MM.1S (cell line): ENCODE results near the gene FGD2.

Experiments
- DNase-seq: peaks from one replicate; pipeline ENCODE4 v3.0.0-alpha.2; 2015
- H2AFZ ChIP-seq: fragments of 300-600 bp; sonication (generic); 2 replicates; pipeline ENCODE4 v1.6.0; 2016; ENCODE audit warnings: antibody characterized with exemption, low read length
- H3F3A ChIP-seq: fragments of 300-600 bp; sonication (generic); 2 replicates; pipeline ENCODE4 v1.6.1; 2016; ENCODE audit warnings: mild to moderate bottlenecking, antibody characterized with exemption, low read length, moderate library complexity, mixed read lengths; ENCODE audit not compliant: insufficient read depth
- H3K27ac ChIP-seq: fragments of 300-600 bp; sonication (generic); 2 replicates; pipeline ENCODE4 v1.5.1; 2016; ENCODE audit warnings: mild to moderate bottlenecking, low read length
- H3K27me3 ChIP-seq: fragments of 300-600 bp; sonication (generic); replicated peaks from 2 replicates; pipeline ENCODE4 v1.6.0; 2016; ENCODE audit warnings: low read length; ENCODE audit not compliant: insufficient read depth
- H3K36me3 ChIP-seq: fragments of 300-600 bp; sonication (generic); replicated peaks from 2 replicates; pipeline ENCODE4 v1.6.1; 2016; ENCODE audit warnings: mild to moderate bottlenecking, low read length, mixed read lengths; ENCODE audit not compliant: insufficient read depth
- H3K4me1 ChIP-seq: fragments of 300-600 bp; sonication (generic); 2 replicates; pipeline ENCODE4 v1.6.1; 2016; ENCODE audit warnings: low read length, mixed read lengths
- H3K4me2 ChIP-seq: fragments of 300-600 bp; sonication (generic); 2 replicates; pipeline ENCODE4 v1.6.0; 2016; ENCODE audit warnings: low read depth, low read length
- H3K4me3 ChIP-seq: fragments of 300-600 bp; sonication (generic); 2 replicates; pipeline ENCODE4 v1.5.1; 2016; ENCODE audit warnings: low read length, mixed read lengths
- H3K79me2 ChIP-seq: fragments of 300-600 bp; sonication (generic); 2 replicates; pipeline ENCODE4 v1.6.1; 2016; ENCODE audit warnings: mixed run types, low read length, mixed read lengths
- H3K9ac ChIP-seq: fragments of 300-600 bp; sonication (generic); 2 replicates; pipeline ENCODE4 v1.6.1; 2016; ENCODE audit warnings: low read length, mixed read lengths
- H3K9me2 ChIP-seq: fragments of 300-600 bp; sonication (generic); replicated peaks from 2 replicates; pipeline ENCODE4 v1.6.1; 2016; ENCODE audit warnings: mild to moderate bottlenecking, low read length, mixed read lengths; ENCODE audit not compliant: insufficient read depth
- H3K9me3 ChIP-seq: fragments of 300-600 bp; sonication (generic); replicated peaks from 2 replicates; pipeline ENCODE4 v1.6.1; 2016; ENCODE audit warnings: mild to moderate bottlenecking, low read length, mixed read lengths; ENCODE audit not compliant: insufficient read depth
- H4K20me1 ChIP-seq: fragments of 300-600 bp; sonication (generic); 2 replicates; pipeline ENCODE4 v1.6.1; 2016; ENCODE audit warnings: mild to moderate bottlenecking, low read length, moderate library complexity, mixed read lengths; ENCODE audit not compliant: insufficient read depth
- CTCF ChIP-seq: fragments of 300-600 bp; sonication (generic); IDR thresholded peaks from 2 replicates; pipeline ENCODE4 v1.5.1; 2016; ENCODE audit warnings: antibody characterized with exemption, low read length, mixed read lengths
- EZH2 ChIP-seq: fragments of 300-600 bp; sonication (generic); optimal IDR thresholded peaks from 2 replicates; pipeline ENCODE3; 2017; ENCODE audit warnings: low read depth, mild to moderate bottlenecking, antibody characterized with exemption, low read length, mixed read lengths
- EZH2phosphoT487 ChIP-seq: fragments of 300-600 bp; sonication (generic); IDR thresholded peaks from 2 replicates; pipeline ENCODE4 v1.6.1; 2018; ENCODE audit warnings: antibody characterized with exemption, low read length

FGD2 gene

GRCh38 chr6:37025621-37026466 is 20.4 kb downstream of the FGD2 start:
- Histone ChIP-seq H3K27me3 (no peaks in the 10 kb centered on the region), H3K4me3 (no peak overlapping the region), H3K9ac (no peak overlapping the region), H3F3A (peaks cover 2% of the 10 kb centered on the region), H4K20me1 (no peaks in the 10 kb centered on the region), H3K9me2 (no peaks in the 10 kb centered on the region), H2AFZ (no peak overlapping the region), H3K4me1 (peaks cover 23% of the 10 kb centered on the region), H3K36me3 (no peaks in the 10 kb centered on the region), H3K27ac (no peak overlapping the region), H3K4me2 (no peak overlapping the region), H3K79me2 (no peaks in the 10 kb centered on the region), H3K9me3 (no peaks in the 10 kb centered on the region)
- no peak for DNase-seq
- no peak for TF ChIP-seq EZH2phosphoT487
- TF ChIP-seq CTCF, result no peak
- TF ChIP-seq EZH2, result no peak

- Histone ChIP-seq H3K36me3 (no peaks in the 10 kb centered on the region), H3K9ac (no peak overlapping the region), H3K4me2 (no peak overlapping the region), H3K4me3 (no peak overlapping the region), H3K27me3 (no peaks in the 10 kb centered on the region), H3K9me3 (no peaks in the 10 kb centered on the region), H3K9me2 (no peaks in the 10 kb centered on the region), H3K79me2 (no peaks in the 10 kb centered on the region), H2AFZ (no peak overlapping the region), H4K20me1 (no peaks in the 10 kb centered on the region), H3F3A (peaks cover 2% of the 10 kb centered on the region), H3K4me1 (peaks cover 19% of the 10 kb centered on the region), H3K27ac (no peak overlapping the region)
- DNase-seq, result no peak
- TF ChIP-seq EZH2phosphoT487, result no peak
- no peak for TF ChIP-seq EZH2
- no peak for TF ChIP-seq CTCF
Observed at GRCh38 chr6:37027036-37027720, 21.7 kb downstream of the FGD2 start.

- peaks cover 19% of the 10 kb centered on the region for H3K4me1 ChIP-seq
- no peak for TF ChIP-seq CTCF
- TF ChIP-seq EZH2phosphoT487, result no peak
- no peak for TF ChIP-seq EZH2
- H3K4me3 ChIP-seq, result no peak overlapping the region
- no peaks in the 10 kb centered on the region for H3K79me2 ChIP-seq
- no peak overlapping the region for H3K27ac ChIP-seq
- no peaks in the 10 kb centered on the region for H3K9me3 ChIP-seq
- no peaks in the 10 kb centered on the region for H4K20me1 ChIP-seq
- H3K27me3 ChIP-seq, result no peaks in the 10 kb centered on the region
- DNase-seq, result no peak
- H3K36me3 ChIP-seq, result no peaks in the 10 kb centered on the region
- H3F3A ChIP-seq, result peaks cover 2% of the 10 kb centered on the region
- no peak overlapping the region for H3K9ac ChIP-seq
- H3K9me2 ChIP-seq, result no peaks in the 10 kb centered on the region
- H2AFZ ChIP-seq, result no peak overlapping the region
- H3K4me2 ChIP-seq, result no peak overlapping the region
Observed at GRCh38 chr6:37027811-37028469, 22.5 kb downstream of the FGD2 start.
